H1 (cell line): Measurements from ENCODE around the gene TAF3. TPM values are rescaled to one million over a fixed set of nuclear protein-coding genes. Genes with fewer than 3 reads are reported as not detected.

Experiments used
- CTCF ChIA-PET: fragments of 300-600 bp; sonication (Branson Sonifier 250); formaldehyde crosslinking; loops from one replicate; lab custom pipeline; 2021; ENCODE audit not compliant: partially characterized antibody; lab: Charles Lee
- POLR2A ChIA-PET: fragments of 300-600 bp; sonication (Branson Sonifier 250); formaldehyde crosslinking; loops from one replicate; lab custom pipeline; 2021; ENCODE audit warnings: inconsistent platforms; ENCODE audit not compliant: partially characterized antibody; lab: Charles Lee
- DNase-seq, 2 experiments: peaks; one replicate each; pipeline versions ENCODE4 v3.0.0 to v3.0.0-alpha.2; 2010 to 2022; ENCODE audit warnings: low spot score in 2 of 2, low read depth in 1 of 2, mixed read lengths in 1 of 2
- FAIRE-seq: peaks from 2 replicates; lab custom pipeline; 2011; peaks lifted over from hg19 to GRCh38; lab: Jason Lieb, UNC
- H2AFZ ChIP-seq: 2 replicates; pipeline ENCODE4 v1.8.1; 2012; ENCODE audit warnings: low read length, inconsistent platforms
- H2AK5ac ChIP-seq: 2 replicates; pipeline ENCODE4 v1.6.1; 2013; ENCODE audit warnings: low read depth, low read length
- H2BK120ac ChIP-seq: replicated peaks from 2 replicates; pipeline ENCODE3; 2013; ENCODE audit warnings: low read depth, low read length, inconsistent platforms
- H2BK12ac ChIP-seq: 2 replicates; pipeline ENCODE4 v1.6.1; 2013; ENCODE audit warnings: low read depth, low read length
- H2BK15ac ChIP-seq: 2 replicates; pipeline ENCODE4 v1.6.1; 2013; ENCODE audit warnings: low read length
- H2BK20ac ChIP-seq: 2 replicates; pipeline ENCODE4 v1.6.1; 2013; ENCODE audit warnings: low read length
- H2BK5ac ChIP-seq: 2 replicates; pipeline ENCODE4 v1.6.1; 2013; ENCODE audit warnings: low read depth, low read length
- H3K14ac ChIP-seq: 2 replicates; pipeline ENCODE4 v1.6.1; 2013; ENCODE audit warnings: inconsistent platforms; ENCODE audit not compliant: insufficient read length
- H3K18ac ChIP-seq: 2 replicates; pipeline ENCODE4 v1.6.1; 2013; ENCODE audit warnings: low read length; ENCODE audit errors: extremely low read depth
- H3K23ac ChIP-seq: 2 replicates; pipeline ENCODE4 v1.6.1; 2013; ENCODE audit warnings: inconsistent platforms; ENCODE audit not compliant: insufficient read length
- H3K23me2 ChIP-seq: 2 replicates; pipeline ENCODE4 v1.6.1; 2013; ENCODE audit warnings: low read depth, low read length
- H3K27ac ChIP-seq: 2 replicates; pipeline ENCODE4 v1.6.1; 2011; ENCODE audit warnings: low read depth, low read length, inconsistent platforms
- H3K27me3 ChIP-seq, 4 experiments: replicated peaks in 1 of 4; 1 replicate in 1 of 4; 2 replicates in 3 of 4; pipeline versions ENCODE4 v1.6.1 to v1.8.1; 2011 to 2013; ENCODE audit warnings: low read length in 3 of 4, mild to moderate bottlenecking in 3 of 4, inconsistent platforms in 2 of 4, mixed read lengths in 2 of 4, moderate library complexity in 1 of 4; ENCODE audit not compliant: control insufficient read depth in 3 of 4, insufficient read depth in 3 of 4; ENCODE audit errors: extremely low read depth in 1 of 4
- H3K36me3 ChIP-seq, 4 experiments: 2 replicates each; pipeline versions ENCODE4 v1.6.1 to v1.8.1; 2011 to 2013; ENCODE audit warnings: mild to moderate bottlenecking in 4 of 4, low read length in 3 of 4, moderate library complexity in 2 of 4, control low read depth in 1 of 4, inconsistent platforms in 1 of 4; ENCODE audit not compliant: insufficient read depth in 4 of 4, control insufficient read depth in 2 of 4
- H3K4ac ChIP-seq: replicated peaks from 2 replicates; pipeline ENCODE3; 2013; ENCODE audit warnings: low read length, low read depth, mixed read lengths, inconsistent platforms; ENCODE audit not compliant: insufficient read length
- H3K4me1 ChIP-seq, 4 experiments: replicated peaks in 1 of 4; 1 replicate in 1 of 4; 2 replicates in 3 of 4; pipeline versions ENCODE4 v1.6.1 to v1.8.1; 2011 to 2013; ENCODE audit warnings: low read length in 3 of 4, inconsistent platforms in 2 of 4, mixed read lengths in 1 of 4; ENCODE audit not compliant: insufficient read depth in 4 of 4, control insufficient read depth in 3 of 4
- H3K4me2 ChIP-seq, 2 experiments: 2 replicates each; pipeline versions ENCODE4 v1.6.1 to v1.8.1; 2011 to 2013; ENCODE audit warnings: low read depth in 2 of 2, low read length in 2 of 2, control low read depth in 1 of 2, inconsistent platforms in 1 of 2, mild to moderate bottlenecking in 1 of 2; ENCODE audit not compliant: insufficient read depth in 1 of 2
- H3K4me3 ChIP-seq, 4 experiments: fragments of 200-600, 300-600 bp in 1 of 4; sonication (generic), shearing (Covaris generic), sonication (Bioruptor Twin) in 1 of 4; 2 replicates each; pipeline versions ENCODE4 v1.5.1 to v1.8.1; 2011 to 2016; ENCODE audit warnings: low read length in 4 of 4, low read depth in 3 of 4, control low read depth in 2 of 4, inconsistent platforms in 2 of 4, mild to moderate bottlenecking in 2 of 4, mixed read lengths in 1 of 4, moderate library complexity in 1 of 4; ENCODE audit not compliant: insufficient read depth in 2 of 4; ENCODE audit errors: extremely low read depth in 1 of 4
- H3K56ac ChIP-seq: replicated peaks from 2 replicates; pipeline ENCODE3; 2013; ENCODE audit warnings: low read depth, mild to moderate bottlenecking, mixed read lengths, low read length, inconsistent platforms; ENCODE audit not compliant: insufficient read length
- H3K79me1 ChIP-seq: 2 replicates; pipeline ENCODE4 v1.6.1; 2013; ENCODE audit warnings: low read depth, low read length, control low read depth
- H3K79me2 ChIP-seq, 2 experiments: 2 replicates each; pipeline versions ENCODE4 v1.6.1 to v1.8.1; 2012 to 2013; ENCODE audit warnings: low read length in 2 of 2, mild to moderate bottlenecking in 2 of 2, inconsistent platforms in 1 of 2; ENCODE audit not compliant: insufficient read depth in 2 of 2, control insufficient read depth in 1 of 2
- H3K9ac ChIP-seq, 4 experiments: replicated peaks in 1 of 4; 1 replicate in 1 of 4; 2 replicates in 3 of 4; pipeline versions ENCODE4 v1.6.1 to v1.8.1; 2011 to 2013; ENCODE audit warnings: low read depth in 3 of 4, low read length in 3 of 4, control low read depth in 2 of 4, mild to moderate bottlenecking in 2 of 4, moderate library complexity in 2 of 4, inconsistent platforms in 1 of 4; ENCODE audit errors: extremely low read depth in 1 of 4
- H3K9me3 ChIP-seq, 2 experiments: 2 replicates each; pipeline versions ENCODE4 v1.6.1 to v1.8.1; 2012 to 2013; ENCODE audit warnings: mild to moderate bottlenecking in 2 of 2, moderate library complexity in 2 of 2, control low read depth in 1 of 2, inconsistent platforms in 1 of 2, low read depth in 1 of 2, low read length in 1 of 2, mixed read lengths in 1 of 2; ENCODE audit not compliant: insufficient read depth in 2 of 2
- H4K20me1 ChIP-seq, 2 experiments: replicated peaks in 1 of 2; 2 replicates each; pipeline versions ENCODE3 to v1.8.1; 2011 to 2013; ENCODE audit warnings: inconsistent platforms in 2 of 2, low read length in 2 of 2, mild to moderate bottlenecking in 1 of 2; ENCODE audit not compliant: insufficient read depth in 2 of 2, control insufficient read depth in 1 of 2
- H4K5ac ChIP-seq: 2 replicates; pipeline ENCODE4 v1.6.1; 2013; ENCODE audit warnings: low read length, low read depth, mixed read lengths, inconsistent platforms; ENCODE audit not compliant: insufficient read length
- H4K8ac ChIP-seq: 2 replicates; pipeline ENCODE4 v1.8.0; 2013; ENCODE audit warnings: mild to moderate bottlenecking, moderate library complexity, low read length, inconsistent platforms; ENCODE audit not compliant: insufficient read depth; ENCODE audit errors: extremely low read depth
- H4K91ac ChIP-seq: replicated peaks from 2 replicates; pipeline ENCODE3; 2013; ENCODE audit warnings: low read length, mixed read lengths, inconsistent platforms; ENCODE audit not compliant: insufficient read length
- ASH2L ChIP-seq: fragments of 200-600, 300-600 bp; sonication (generic); IDR thresholded peaks from one replicate; pipeline ENCODE4 v1.7.1; 2017; ENCODE audit warnings: low read length
- CHD2 ChIP-seq: IDR thresholded peaks from 2 replicates; pipeline ENCODE4 v1.6.1; 2012; ENCODE audit warnings: low read length, improper control_type of control experiment
- EGR1 ChIP-seq: IDR thresholded peaks from 2 replicates; pipeline ENCODE4 v1.6.1; 2011; ENCODE audit warnings: low read depth, low read length, borderline replicate concordance
- NANOG ChIP-seq: IDR thresholded peaks from 2 replicates; pipeline ENCODE4 v1.6.1; 2011; ENCODE audit warnings: low read length, low read depth, mild to moderate bottlenecking, inconsistent platforms; ENCODE audit not compliant: insufficient read depth, poor library complexity, severe bottlenecking
- POU5F1 ChIP-seq: IDR thresholded peaks from 2 replicates; pipeline ENCODE4 v1.6.1; 2011; ENCODE audit warnings: low read depth, mild to moderate bottlenecking, low read length, moderate library complexity
- SRF ChIP-seq: IDR thresholded peaks from 2 replicates; pipeline ENCODE4 v1.6.1; 2011; ENCODE audit warnings: mild to moderate bottlenecking, low read depth, low read length, moderate library complexity
- YY1 ChIP-seq: IDR thresholded peaks from 2 replicates; pipeline ENCODE4 v1.6.1; 2011; ENCODE audit warnings: low read depth, mild to moderate bottlenecking, low read length
- polyA plus RNA-seq, 7 experiments: library from polyadenylated mRNA; depleted of rRNA in 3 of 7; stranded (reverse) in 5 of 7; unstranded in 2 of 7; fragments of >200 nt in 5 of 7; fragments of 200-250 nt in 2 of 7; gene quantifications; 1 replicate in 5 of 7; 2 replicates in 1 of 7; 4 replicates in 1 of 7; pipeline versions ENCODE4 v1.2.1 to v1.2.3, GENCODE V29; 2011 to 2013; ENCODE audit warnings: missing spikeins in 2 of 7, mixed read lengths in 2 of 7
- total RNA-seq: library from RNA; stranded (reverse); fragmentation: NEBNext Ultra II Directional; extraction: Animal tissue kit (Norgen Biotek cat#: 25700); gene quantifications from 2 replicates; pipeline ENCODE4 v1.2.1, GENCODE V29; 2021
- TF ChIP-seq, protein P1 (sequence below): IDR thresholded peaks from 2 replicates; pipeline ENCODE4 v1.6.1; 2011; ENCODE audit warnings: low read depth, mild to moderate bottlenecking, low read length; ENCODE audit not compliant: insufficient read depth

Gene TAF3
- total and polyA plus RNA-seq, 2 of the 8 experiments (the other 6 are each of a cell fraction or from before 2014, with no cell fraction given): 1.5 to 11.2 TPM

DNA sequence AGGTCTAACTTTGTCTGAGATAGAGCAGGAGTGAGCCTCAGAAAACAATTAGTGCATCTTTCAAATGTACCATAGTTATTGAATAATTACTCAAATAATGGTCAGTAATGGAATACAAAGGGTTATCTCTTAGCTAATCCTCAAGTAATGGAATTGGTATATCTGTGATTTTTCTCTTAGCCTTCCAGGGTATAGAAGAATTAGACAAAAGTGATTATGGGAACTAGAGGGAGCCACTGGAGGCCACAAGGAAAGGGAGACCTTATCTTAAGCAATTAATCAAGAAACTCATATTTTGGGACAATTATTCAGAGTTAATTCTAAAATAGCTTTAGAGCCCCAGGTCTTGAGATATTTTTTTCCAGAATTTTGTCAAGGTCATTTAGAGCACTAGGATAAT, 126.2 kb downstream of the TAF3 start:
- TF ChIP-seq, protein P1, sequence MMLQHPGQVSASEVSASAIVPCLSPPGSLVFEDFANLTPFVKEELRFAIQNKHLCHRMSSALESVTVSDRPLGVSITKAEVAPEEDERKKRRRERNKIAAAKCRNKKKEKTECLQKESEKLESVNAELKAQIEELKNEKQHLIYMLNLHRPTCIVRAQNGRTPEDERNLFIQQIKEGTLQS: no peak
- TF ChIP-seq SRF (no peak), EGR1 (no peak), NANOG (no peak), POU5F1 (no peak), YY1 (no peak), CHD2 (no peak), ASH2L (no peak)
- H3K79me2 ChIP-seq: peaks cover 0 to 3% of the 10 kb centered on the region in 2 experiments; a peak in 2 of 4 replicates
- H3K27me3 ChIP-seq: no peaks in the 10 kb centered on the region
- ChIA-PET POLR2A (no interaction called here), CTCF (no interaction called here)
- no peak overlapping the region for H2BK12ac ChIP-seq
- no peak overlapping the region for H3K4me3 ChIP-seq
- H4K20me1 ChIP-seq: peaks cover 0 to 2% of the 10 kb centered on the region in 2 experiments
- no peak overlapping the region for H4K5ac ChIP-seq
- H3K14ac ChIP-seq: no peak overlapping the region
- DNase-seq (no peak), FAIRE-seq (no peak)
- H2BK5ac ChIP-seq: no peak overlapping the region
- no peak overlapping the region for H4K8ac ChIP-seq
- H4K91ac ChIP-seq: no peak overlapping the region
- peaks cover 0 to 15% (median 11%) of the 10 kb centered on the region in 4 experiments; a peak in 5 of 7 replicates for H3K4me1 ChIP-seq
- no peaks in the 10 kb centered on the region; the same call in 1 of the 2 replicates for H3K23me2 ChIP-seq
- no peak overlapping the region for H3K18ac ChIP-seq
- H2AK5ac ChIP-seq: no peak overlapping the region
- H2BK20ac ChIP-seq: no peak overlapping the region
- H3K9ac ChIP-seq: no peak overlapping the region
- no peak overlapping the region for H3K4ac ChIP-seq
- no peaks in the 10 kb centered on the region for H3K36me3 ChIP-seq
- H3K79me1 ChIP-seq: no peaks in the 10 kb centered on the region; the same call in 1 of the 2 replicates
- H3K56ac ChIP-seq: no peak overlapping the region
- no peak overlapping the region for H2AFZ ChIP-seq
- H3K23ac ChIP-seq: no peak overlapping the region
- no peak overlapping the region for H3K4me2 ChIP-seq
- H3K27ac ChIP-seq: no peak overlapping the region
- no peak overlapping the region for H2BK120ac ChIP-seq
- no peaks in the 10 kb centered on the region for H3K9me3 ChIP-seq
- H2BK15ac ChIP-seq: no peak overlapping the region
